NCI-H187 (cell line): ENCODE results near the gene CYP2B6.
"Not testable (repeated sequence)": the region's sequence is repeated elsewhere in the genome, so short reads cannot be mapped to it uniquely, and the experiment has no call there.

Experiments used
- DNase-seq, 2 experiments: peaks; one replicate each; lab custom pipeline; 2025; lab: John Stamatoyannopoulos, UW

CYP2B6 gene

GRCh38 chr19:40990972-40991381 is at the start of gene CYP2B6:
TSS of gene CYP2B6 (plus strand) at chr19:40991282. CDS start at chr19:40991306, 24 bp downstream.
- DNase-seq, result no peak

GRCh38 chr19:40941481-40942219 is 49.4 kb upstream of the CYP2B6 start:
- DNase-seq, result no peak

- DNase-seq, result no peak
Observed at GRCh38 chr19:40945645-40946044, 45.4 kb upstream of the CYP2B6 start.

- no peak for DNase-seq
Observed at GRCh38 chr19:40947114-40947513, 44.0 kb upstream of the CYP2B6 start.

DNA sequence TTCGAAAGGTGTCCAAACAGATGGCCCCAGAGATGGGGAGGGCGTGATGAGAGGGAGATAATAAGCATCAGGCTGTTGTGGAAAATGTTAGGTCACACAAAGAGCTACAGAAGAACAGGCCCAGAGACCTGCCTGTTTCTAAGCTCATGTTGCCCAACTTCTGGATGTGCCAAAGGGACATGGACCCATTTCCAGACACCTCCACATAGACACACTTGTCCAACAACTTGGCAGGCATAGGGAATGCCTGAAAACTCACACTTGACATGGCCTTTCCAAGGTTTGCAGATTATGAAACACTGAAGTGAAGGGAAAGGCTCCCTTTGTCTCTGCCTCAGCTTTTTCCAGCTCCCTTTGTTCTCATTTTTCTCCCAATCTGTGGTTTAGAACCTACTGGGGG is 43.5 kb upstream of the CYP2B6 start:
- DNase-seq, result no peak

GRCh38 chr19:40948580-40949299 is 42.3 kb upstream of the CYP2B6 start:
- no peak for DNase-seq

- no peak for DNase-seq
Observed at GRCh38 chr19:40954573-40954972, 36.5 kb upstream of the CYP2B6 start.

GRCh38 chr19:40959338-40959737 is 31.7 kb upstream of the CYP2B6 start:
- DNase-seq, result no peak

DNA sequence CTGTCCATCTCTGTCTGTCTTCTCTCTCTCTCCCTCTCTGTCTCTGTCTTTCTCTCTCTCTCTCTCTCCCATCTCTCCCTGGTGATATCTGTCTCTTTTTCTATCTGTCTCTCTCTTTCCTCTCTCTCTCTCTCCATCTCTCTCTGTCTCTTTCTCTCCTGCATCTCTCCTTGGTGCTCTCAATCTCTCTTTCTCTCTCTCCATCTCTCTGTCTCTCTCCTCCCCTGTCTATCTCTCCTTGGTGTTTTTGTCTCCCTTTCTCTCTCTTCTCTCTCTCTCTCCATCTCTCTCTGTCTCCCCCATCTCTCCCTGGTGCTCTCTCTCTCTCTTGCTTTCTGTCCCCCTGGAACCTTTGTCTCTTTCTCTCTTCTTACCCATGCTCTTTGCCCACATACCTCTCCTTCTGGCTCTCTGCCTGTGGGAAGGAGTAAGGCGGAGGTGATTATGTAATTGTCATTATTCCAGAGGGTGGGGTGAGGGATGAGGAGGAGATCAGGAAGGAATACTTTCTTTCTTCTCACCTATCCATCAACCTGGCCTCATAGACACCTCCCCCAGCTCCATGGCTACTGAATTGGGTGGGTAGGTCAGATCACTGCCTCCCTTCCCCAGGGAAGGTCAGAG is 30.9 kb upstream of the CYP2B6 start:
- no peak for DNase-seq

DNA sequence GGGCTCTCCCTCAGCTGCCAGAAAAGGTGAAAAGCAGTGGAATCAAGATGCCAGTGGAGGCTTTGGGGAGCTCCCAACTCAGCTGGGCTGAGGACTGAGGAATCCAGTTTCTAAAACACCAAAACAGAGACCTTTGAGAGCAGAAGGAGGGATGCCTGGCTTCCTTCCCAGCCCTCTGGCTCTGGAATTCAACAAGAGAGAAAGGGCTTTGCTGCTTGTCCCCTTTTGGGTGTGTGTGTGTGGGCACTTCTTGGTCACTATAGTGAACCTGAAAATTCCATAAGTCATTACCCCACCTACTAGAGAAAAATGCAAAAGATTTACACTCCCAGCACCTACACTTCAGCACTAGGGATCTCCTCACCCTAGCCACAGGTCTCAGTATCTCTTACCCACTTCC is 30.3 kb upstream of the CYP2B6 start:
- no peak for DNase-seq

DNA sequence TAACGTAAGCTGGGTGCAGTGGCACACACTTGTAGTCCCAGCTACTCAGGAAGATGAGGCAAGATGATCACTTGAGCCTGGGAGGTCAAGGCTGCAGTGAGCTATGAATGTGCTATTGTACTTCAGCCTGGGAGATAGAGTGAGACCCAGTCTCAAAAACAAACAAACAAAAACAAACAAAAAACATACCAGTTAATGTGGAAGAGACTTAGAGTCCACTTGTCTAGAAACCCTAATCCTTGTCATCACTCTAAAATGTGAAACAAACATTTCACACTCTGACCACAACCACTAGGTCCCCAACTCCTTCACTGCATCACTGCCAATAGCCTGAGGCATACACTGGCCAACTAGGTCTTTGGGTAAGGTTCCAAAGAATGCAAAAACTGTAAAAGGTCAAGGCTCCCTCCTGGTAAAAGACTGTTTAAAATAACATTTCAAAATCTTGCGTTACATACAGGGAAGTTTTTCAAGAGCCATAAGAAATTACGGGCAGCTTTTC is 28.6 kb upstream of the CYP2B6 start:
- DNase-seq, result no peak

GRCh38 chr19:40964361-40964760 is 26.7 kb upstream of the CYP2B6 start:
- DNase-seq, result not testable (repeated sequence)

DNA sequence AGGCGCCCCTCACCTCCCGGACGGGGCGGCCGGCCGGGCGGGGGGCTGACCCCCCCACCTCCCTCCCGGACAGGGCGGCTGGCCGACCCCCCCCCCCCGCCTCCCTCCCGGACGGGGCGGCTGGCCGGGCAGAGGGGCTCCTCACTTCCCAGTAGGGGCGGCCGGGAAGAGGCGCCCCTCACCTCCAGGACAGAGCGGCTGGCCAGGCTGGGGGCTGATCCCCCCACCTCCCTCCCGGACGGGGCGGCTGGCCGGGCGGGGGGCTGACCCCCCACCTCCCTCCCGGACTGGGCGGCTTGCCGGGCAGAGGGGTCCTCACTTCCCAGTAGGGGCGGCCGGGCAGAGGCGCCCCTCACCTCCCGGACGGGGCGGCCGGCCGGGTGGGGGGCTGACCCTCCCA is 25.7 kb upstream of the CYP2B6 start:
- DNase-seq, result not testable (repeated sequence)

DNA sequence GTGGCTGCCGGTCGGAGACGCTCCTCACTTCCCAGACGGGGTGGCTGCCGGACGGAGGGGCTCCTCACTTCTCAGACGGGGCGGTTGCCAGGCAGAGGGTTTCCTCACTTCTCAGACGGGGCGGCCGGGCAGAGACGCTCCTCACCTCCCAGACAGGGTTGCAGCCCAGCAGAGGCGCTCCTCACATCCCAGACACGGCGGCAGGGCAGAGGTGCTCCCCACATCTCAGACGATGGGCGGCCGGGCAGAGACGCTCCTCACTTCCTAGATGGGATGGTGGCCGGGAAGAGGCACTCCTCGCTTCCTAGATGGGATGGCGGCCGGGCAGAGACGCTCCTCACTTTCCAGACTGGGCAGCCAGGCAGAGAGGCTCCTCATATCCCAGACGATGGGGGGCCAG is 24.5 kb upstream of the CYP2B6 start:
- DNase-seq, result not testable (repeated sequence)

- not testable (repeated sequence) for DNase-seq
Observed at GRCh38 chr19:40968065-40968464, 23.0 kb upstream of the CYP2B6 start.

DNA sequence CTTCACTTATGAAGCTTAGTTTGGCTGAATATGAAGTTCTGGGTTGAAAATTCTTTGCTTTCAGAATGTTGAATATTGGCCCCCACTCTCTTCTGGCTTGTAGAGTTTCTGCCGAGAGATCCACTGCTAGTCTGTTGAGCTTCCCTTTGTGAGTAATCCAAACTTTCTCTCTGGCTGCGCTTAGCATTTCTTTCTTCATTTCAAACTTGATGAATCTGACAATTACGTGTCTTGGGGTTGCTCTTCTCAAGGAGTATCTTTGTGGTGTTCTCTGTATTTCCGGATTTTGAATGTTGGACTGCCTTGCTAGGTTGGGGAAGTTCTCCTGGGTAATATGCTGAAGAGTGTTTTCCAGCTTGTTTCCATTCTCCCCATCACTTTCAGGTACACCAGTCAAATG is 21.4 kb upstream of the CYP2B6 start:
- DNase-seq, result not testable (repeated sequence)

DNA sequence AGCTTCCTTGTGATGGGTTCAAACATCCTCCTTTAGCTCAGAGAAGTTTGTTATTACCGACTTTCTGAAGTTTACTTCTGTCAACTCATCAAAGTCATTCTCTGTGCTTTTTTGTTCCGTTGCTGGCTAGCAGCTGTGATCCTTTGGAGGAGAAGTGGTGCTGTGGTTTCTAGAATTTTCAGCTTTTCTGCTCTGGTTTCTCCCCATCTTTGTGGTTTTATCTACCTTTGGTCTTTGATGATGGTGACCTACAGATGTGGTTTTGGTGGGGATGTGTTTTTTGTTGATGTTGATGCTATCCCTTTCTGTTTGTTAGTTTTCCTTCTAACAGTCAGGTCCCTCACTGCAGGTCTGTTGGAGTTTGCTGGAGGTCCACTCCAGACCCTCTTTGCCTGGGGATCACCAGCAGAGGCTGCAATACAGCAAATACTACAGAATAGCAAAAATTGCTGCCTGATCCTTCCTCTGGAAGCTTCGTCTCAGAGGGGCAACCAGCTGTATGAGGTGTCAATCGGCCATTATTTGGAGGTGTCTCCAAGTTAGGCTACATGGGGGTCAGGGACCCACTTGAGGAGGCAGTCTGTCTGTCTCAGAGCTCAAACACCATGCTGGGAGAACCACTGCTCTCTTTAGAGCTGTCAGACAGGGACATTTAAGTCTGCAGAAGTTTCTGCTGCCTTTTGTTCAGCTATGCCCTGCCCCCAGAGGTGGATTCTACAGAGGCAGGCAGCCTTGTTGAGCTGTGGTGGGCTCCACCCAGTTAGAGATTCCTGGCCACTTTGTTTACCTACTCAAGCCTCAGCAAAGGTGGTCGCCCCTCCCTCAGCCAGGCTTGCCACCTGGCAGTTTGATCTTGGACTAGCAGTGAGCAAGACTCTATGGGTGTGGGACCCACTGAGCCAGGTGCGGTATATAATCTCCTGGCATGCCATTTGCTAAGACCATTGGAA is 20.4 kb upstream of the CYP2B6 start:
- DNase-seq, result not testable (repeated sequence)

DNA sequence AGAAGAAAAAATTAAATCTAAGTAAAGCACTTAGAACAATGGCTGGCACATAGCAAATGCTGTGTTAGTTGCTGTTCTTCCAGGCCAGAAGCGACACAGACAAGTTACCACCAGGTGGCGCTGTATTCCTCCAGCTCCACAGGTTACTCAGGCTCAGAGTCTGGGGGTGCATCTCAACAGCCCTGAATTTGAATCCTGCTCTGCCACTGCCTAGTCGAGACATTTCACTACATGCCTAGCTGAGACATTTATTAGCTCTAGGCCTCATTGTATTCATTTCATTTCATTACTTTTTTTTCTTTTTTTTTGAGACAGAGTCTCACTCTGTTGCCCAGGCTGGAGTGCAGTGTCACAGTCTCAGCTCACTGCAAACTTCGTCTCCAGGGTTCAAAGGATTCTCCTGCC is 16.4 kb upstream of the CYP2B6 start:
- DNase-seq, result peak; percentile 5 to 44

- no peak for DNase-seq
Observed at GRCh38 chr19:40976134-40976533, 14.9 kb upstream of the CYP2B6 start.

DNA sequence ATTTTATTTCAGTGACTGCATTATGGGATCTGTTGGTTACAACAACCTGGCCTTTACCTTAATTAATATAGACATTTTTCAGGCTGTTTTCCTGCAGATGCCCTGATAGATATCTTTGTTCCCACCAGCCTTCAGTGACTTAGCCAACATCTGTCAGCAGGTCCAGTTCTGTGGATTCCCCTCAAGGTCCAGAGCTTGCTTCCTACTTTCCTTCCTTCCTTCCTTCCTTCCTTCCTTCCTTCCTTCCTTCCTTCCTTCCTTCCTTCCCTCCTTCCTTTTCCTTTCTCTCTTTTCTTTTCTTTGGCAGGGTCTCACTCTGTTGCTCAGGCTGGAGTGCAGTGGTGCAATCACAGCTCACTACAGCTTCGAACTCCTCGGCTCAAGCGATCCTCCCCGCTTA is 14.4 kb upstream of the CYP2B6 start:
- no peak for DNase-seq

GRCh38 chr19:40979759-40980158 is 11.3 kb upstream of the CYP2B6 start:
- DNase-seq, result not testable (repeated sequence)
